Endothelial cell of umbilical vein (primary cell): ENCODE measurements around the gene PTGES2. TPM values are rescaled to one million over a fixed set of nuclear protein-coding genes. Genes with fewer than 3 reads are reported as not detected.

ENCODE experiments used
- BruUV-seq: library from RNA; stranded (reverse); fragments of 400-500 nt; replicated peaks from 2 replicates; lab custom pipeline; 2021; lab: Mats Ljungman, UMichigan
- CTCF ChIA-PET: fragments of 300-600, 350-600 bp; sonication (Branson Sonifier 250); formaldehyde crosslinking; loops from one replicate; lab custom pipeline; 2021; ENCODE audit warnings: antibody characterized with exemption, inconsistent platforms; lab: Charles Lee
- POLR2A ChIA-PET: fragments of 300-600, 350-600 bp; sonication (Branson Sonifier 250); formaldehyde crosslinking; loops from one replicate; lab custom pipeline; 2021; ENCODE audit warnings: antibody characterized with exemption, inconsistent platforms; lab: Charles Lee
- DNase-seq: peaks from one replicate; pipeline ENCODE4 v3.0.0-alpha.2; 2011; ENCODE audit warnings: low read depth, low spot score
- FAIRE-seq: peaks from 2 replicates; lab custom pipeline; 2011; peaks lifted over from hg19 to GRCh38; lab: Jason Lieb, UNC
- H2AFZ ChIP-seq: 2 replicates; pipeline ENCODE4 v1.6.0; 2012; ENCODE audit warnings: low read depth, low read length, control low read depth, inconsistent platforms
- H3K27ac ChIP-seq: 2 replicates; pipeline ENCODE4 v1.5.1; 2011; ENCODE audit warnings: low read depth, mild to moderate bottlenecking, control low read depth, low read length, moderate library complexity; ENCODE audit not compliant: insufficient read depth
- H3K27me3 ChIP-seq, 2 experiments: 2 replicates each; pipeline versions ENCODE4 v1.6.0 to v1.6.1; 2011; ENCODE audit warnings: low read length in 2 of 2, mixed read lengths in 1 of 2; ENCODE audit not compliant: control insufficient read depth in 2 of 2, insufficient read depth in 2 of 2
- H3K36me3 ChIP-seq, 2 experiments: 2 replicates in 1 of 2; 3 replicates in 1 of 2; pipeline ENCODE4 v1.5.1; 2011; ENCODE audit warnings: low read length in 2 of 2, mild to moderate bottlenecking in 1 of 2, moderate library complexity in 1 of 2; ENCODE audit not compliant: control insufficient read depth in 2 of 2, insufficient read depth in 2 of 2; ENCODE audit errors: extremely low read depth in 1 of 2
- H3K4me1 ChIP-seq: 3 replicates; pipeline ENCODE4 v1.5.1; 2011; ENCODE audit warnings: mild to moderate bottlenecking, low read length; ENCODE audit not compliant: control insufficient read depth, insufficient read depth; ENCODE audit errors: extremely low read depth
- H3K4me2 ChIP-seq: 2 replicates; pipeline ENCODE4 v1.6.1; 2011; ENCODE audit warnings: low read length, control low read depth, mixed read lengths; ENCODE audit not compliant: insufficient read depth
- H3K4me3 ChIP-seq, 3 experiments: fragments of 200-600 bp in 1 of 3; sonication (generic), shearing (Covaris generic) in 1 of 3; replicated peaks in 1 of 3; 2 replicates each; pipeline ENCODE4 v1.5.1; 2011 to 2016; ENCODE audit warnings: control low read depth in 3 of 3, low read length in 3 of 3, mild to moderate bottlenecking in 2 of 3, inconsistent platforms in 1 of 3, low read depth in 1 of 3, moderate library complexity in 1 of 3; ENCODE audit not compliant: insufficient read depth in 1 of 3
- H3K79me2 ChIP-seq: 2 replicates; pipeline ENCODE4 v1.6.0; 2012; ENCODE audit warnings: low read length, inconsistent platforms; ENCODE audit not compliant: control insufficient read depth, insufficient read depth
- H3K9ac ChIP-seq: replicated peaks from 2 replicates; pipeline ENCODE3; 2011; ENCODE audit warnings: low read length, control low read depth; ENCODE audit not compliant: insufficient read depth; ENCODE audit errors: extremely low read depth
- H3K9me1 ChIP-seq: replicated peaks from 3 replicates; pipeline ENCODE4 v1.6.0; 2011; ENCODE audit warnings: mild to moderate bottlenecking, low read length; ENCODE audit not compliant: control insufficient read depth, insufficient read depth; ENCODE audit errors: extremely low read depth
- H3K9me3 ChIP-seq: replicated peaks from 2 replicates; pipeline ENCODE4 v1.5.1; 2012; ENCODE audit warnings: low read length, inconsistent platforms; ENCODE audit not compliant: control insufficient read depth, insufficient read depth
- H4K20me1 ChIP-seq: replicated peaks from 2 replicates; pipeline ENCODE3; 2011; ENCODE audit warnings: mild to moderate bottlenecking, low read length; ENCODE audit not compliant: control insufficient read depth, insufficient read depth; ENCODE audit errors: extremely low read depth
- CTCF ChIP-seq, 2 donors: IDR thresholded peaks; 1 replicate in 1 of 2; 2 replicates in 1 of 2; pipeline ENCODE4 v1.5.1; 2011; ENCODE audit warnings: low read length in 2 of 2, mild to moderate bottlenecking in 2 of 2, moderate library complexity in 2 of 2, control low read depth in 1 of 2, inconsistent platforms in 1 of 2, low read depth in 1 of 2; ENCODE audit not compliant: insufficient read depth in 1 of 2; ENCODE audit errors: extremely low read depth in 1 of 2
- EZH2 ChIP-seq: IDR thresholded peaks from 2 replicates; pipeline ENCODE4 v1.6.1; 2012; ENCODE audit warnings: borderline replicate concordance, low read depth, mild to moderate bottlenecking, moderate library complexity, low read length, inconsistent platforms; ENCODE audit not compliant: severe bottlenecking
- FOS ChIP-seq: IDR thresholded peaks from 2 replicates; pipeline ENCODE4 v1.6.1; 2011; ENCODE audit warnings: mild to moderate bottlenecking, low read length, moderate library complexity, borderline replicate concordance; ENCODE audit not compliant: insufficient read depth
- GATA2 ChIP-seq: IDR thresholded peaks from 2 replicates; pipeline ENCODE4 v1.7.0; 2011; ENCODE audit warnings: low read depth, mild to moderate bottlenecking, moderate library complexity, mixed read lengths, low read length; ENCODE audit not compliant: insufficient read length, insufficient read depth
- JUN ChIP-seq: IDR thresholded peaks from 2 replicates; pipeline ENCODE4 v1.6.1; 2011; ENCODE audit warnings: borderline replicate concordance, low read depth; ENCODE audit not compliant: insufficient read length, insufficient read depth
- MAX ChIP-seq: IDR thresholded peaks from 2 replicates; pipeline ENCODE4 v1.6.1; 2011; ENCODE audit not compliant: insufficient read depth, insufficient read length
- MYC ChIP-seq: IDR thresholded peaks from one replicate; pipeline ENCODE4 v1.6.1; 2011; ENCODE audit warnings: mild to moderate bottlenecking, low read depth, low read length
- POLR2A ChIP-seq: IDR thresholded peaks from 2 replicates; pipeline ENCODE4 v1.6.1; 2012; ENCODE audit warnings: low read depth, mild to moderate bottlenecking, control low read depth, low read length
- POLR2AphosphoS5 ChIP-seq: IDR thresholded peaks from 2 replicates; pipeline ENCODE4 v1.6.1; 2012; ENCODE audit warnings: low read depth, mild to moderate bottlenecking, control low read depth, low read length, moderate library complexity; ENCODE audit not compliant: insufficient read depth
- dilution Hi-C: fragments of 300-500 bp; cut with MboI; formaldehyde crosslinking; loops from one replicate; pipeline ENCODE4 v1.15.0; 2019; ENCODE audit warnings: low sequenced_read_pairs; ENCODE audit not compliant: extremely low pct_ligation_motif_present
- intact Hi-C: fragments of 100-400 bp; cut with micrococcal nuclease; formaldehyde crosslinking; loops from one replicate; pipeline ENCODE4 v1.10.0; 2022
- polyA plus RNA-seq, 4 experiments: library from polyadenylated mRNA; depleted of rRNA in 3 of 4; stranded (reverse) in 3 of 4; unstranded in 1 of 4; fragments of >200 nt; gene quantifications; 2 replicates each; pipeline versions ENCODE4 v1.2.1 to v1.2.3, GENCODE V29; 2011 to 2012; ENCODE audit warnings: missing spikeins in 1 of 4
- total RNA-seq: library from RNA; stranded (reverse); gene quantifications from 2 replicates; pipeline ENCODE4 v1.2.3, GENCODE V29; 2021

PTGES2 gene
- total and polyA plus RNA-seq, 2 donors (not counting 3 experiments of a cell fraction or from before 2014, with no cell fraction given): 64.2 to 69.9 TPM

- Histone ChIP-seq H3K27ac (no peak overlapping the region), H3K4me1 (no peaks in the 10 kb centered on the region), H3K4me3 (no peak overlapping the region), H3K9me3 (no peaks in the 10 kb centered on the region), H3K9me1 (no peaks in the 10 kb centered on the region), H3K9ac (no peak overlapping the region), H2AFZ (no peak overlapping the region), H3K4me2 (no peak overlapping the region), H3K36me3 (peaks cover 0 to 10% of the 10 kb centered on the region in 2 experiments), H4K20me1 (no peaks in the 10 kb centered on the region), H3K27me3 (no peaks in the 10 kb centered on the region), H3K79me2 (no peaks in the 10 kb centered on the region)
- DNase-seq (no peak), FAIRE-seq (no peak)
- CTCF ChIA-PET: interaction anchor here (0.7 to 3.7 kb wide), 28 partner anchors 10 to 186 kb away, joined by 3 to 56 read pairs (median 7); partner anchors contain the start of genes NAIF1, PTGES2 and SLC25A25
- TF ChIP-seq CTCF (IDR thresholded peaks at IDR 0.05; ENCODE audit: extremely low read depth in 1 of 2, insufficient read depth in 1 of 2, low read depth in 1 of 2, low read length in 2 of 2): no peak
- TF ChIP-seq MAX: no peak
- no peak for TF ChIP-seq POLR2A
- no peak for TF ChIP-seq FOS
- TF ChIP-seq GATA2: no peak
- TF ChIP-seq EZH2: no peak
- no peak for TF ChIP-seq MYC
- no peak for TF ChIP-seq JUN
- no peak for TF ChIP-seq POLR2AphosphoS5
- intact Hi-C loops: no loop called here
- dilution Hi-C loops: no loop called here
- POLR2A ChIA-PET: no interaction called here
- BruUV-seq: no TSS peak
Observed at GRCh38 chr9:128118472-128118857, 9.1 kb downstream of the PTGES2 start.
